ENCODE results near the gene TARBP2.

TARBP2 gene

DNA sequence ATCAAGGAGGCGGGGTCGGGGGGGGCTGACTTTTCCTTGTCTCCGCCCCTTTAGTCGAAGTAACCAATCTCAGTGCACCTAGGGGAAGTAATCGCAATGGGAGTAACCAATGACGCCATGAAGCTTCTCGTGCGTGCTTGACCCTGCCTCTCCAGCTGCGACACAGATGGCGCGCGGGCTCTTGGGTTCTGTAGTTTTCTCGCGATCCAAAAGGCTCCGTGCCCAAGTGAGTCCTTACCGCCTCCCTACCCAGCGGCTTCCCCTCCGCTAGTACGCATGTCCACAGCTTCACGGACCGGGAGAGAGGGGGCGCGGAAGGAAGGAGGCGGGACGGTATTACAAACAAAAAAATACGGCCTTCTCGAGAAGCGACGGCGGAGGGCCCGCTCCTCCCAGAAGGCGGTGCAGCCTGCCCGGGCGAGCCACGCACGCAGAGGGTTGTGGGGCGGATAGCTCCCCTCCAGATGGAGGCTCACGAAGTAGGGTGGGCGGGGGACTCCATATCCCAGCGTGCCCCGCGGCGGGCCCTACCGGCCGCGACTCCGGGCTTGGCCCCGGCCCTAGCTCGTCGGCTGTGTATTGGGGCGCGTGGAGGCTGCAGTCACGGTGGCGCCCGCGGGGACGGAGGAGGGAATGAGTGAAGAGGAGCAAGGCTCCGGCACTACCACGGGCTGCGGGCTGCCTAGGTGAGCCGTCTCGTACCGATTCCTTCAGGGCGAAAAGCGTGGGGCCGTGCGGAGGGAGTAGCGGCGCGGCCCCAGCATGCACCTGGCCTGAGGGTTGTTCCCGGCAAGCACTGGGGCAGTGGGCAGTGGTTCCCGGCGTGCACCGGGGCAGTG lies at the start of gene TARBP2:
TARBP2 (plus strand) TSS at position 508 of the 839 bp plus-strand sequence; CDS start at position 634, 126 bp downstream.
- peak; percentile 98 for DNase-seq

DNA sequence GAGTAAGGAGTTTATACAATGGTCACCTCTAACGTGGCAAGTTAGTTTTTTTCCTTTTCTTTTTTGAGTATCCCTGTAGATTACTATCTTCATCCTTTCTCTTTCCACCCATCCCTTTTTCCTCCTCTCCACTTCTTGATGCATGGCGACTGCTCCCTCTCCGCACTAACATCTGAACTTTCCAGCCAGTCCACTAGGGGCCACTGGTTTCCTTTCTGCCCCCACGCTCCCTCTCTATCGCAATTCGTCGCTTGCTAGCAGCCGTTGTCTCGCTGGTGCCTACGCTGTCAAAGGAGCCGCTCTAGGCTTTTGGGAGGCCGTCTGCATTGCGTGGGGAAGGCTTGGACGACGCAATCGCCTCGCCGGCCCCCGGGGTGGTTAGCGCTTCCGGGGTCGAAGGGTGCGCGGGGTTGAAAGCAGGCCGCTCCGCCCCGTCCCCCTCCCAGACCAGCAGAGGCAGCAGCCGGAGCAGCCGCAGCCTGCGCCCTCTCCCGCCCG lies 49.4 kb upstream of the TARBP2 start, which contains the start of gene PCBP2:
PCBP2 (plus strand) TSS at position 442 of the 498 bp plus-strand sequence. CDS start 2,699 bp downstream, outside the sequence.
- DNase-seq, result peak; percentile 99

GRCh38 chr12:53452159-53453077 lies 48.7 kb upstream of the TARBP2 start:
- peak; percentile 94 for DNase-seq

- DNase-seq, result no peak
Observed at GRCh38 chr12:53453953-53454640, 47.0 kb upstream of the TARBP2 start.

DNA sequence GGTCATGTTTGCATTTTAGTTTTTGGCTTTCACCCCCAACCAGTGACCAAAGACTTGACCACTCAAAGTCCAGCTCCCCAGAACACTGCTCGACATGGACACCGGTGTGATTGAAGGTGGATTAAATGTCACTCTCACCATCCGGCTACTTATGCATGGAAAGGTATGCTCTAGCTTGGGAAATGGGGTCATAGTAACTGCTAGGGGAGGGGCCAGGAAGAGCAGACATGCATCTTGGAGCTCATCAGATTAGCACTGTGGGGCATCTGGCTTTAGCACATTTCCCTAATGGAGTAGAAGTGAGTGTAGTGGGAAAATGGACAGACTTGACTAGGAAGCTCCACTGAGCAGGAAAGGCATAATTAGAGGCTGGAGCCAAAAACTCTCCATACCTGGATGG lies 46.4 kb upstream of the TARBP2 start:
- DNase-seq, result no peak

GRCh38 chr12:53456654-53457366 lies 44.3 kb upstream of the TARBP2 start:
- DNase-seq, result no peak

GRCh38 chr12:53459097-53459496 lies 42.0 kb upstream of the TARBP2 start:
- no peak for DNase-seq

- no peak for DNase-seq
Observed at GRCh38 chr12:53461059-53461458, 40.0 kb upstream of the TARBP2 start.

GRCh38 chr12:53461591-53461990 lies 39.5 kb upstream of the TARBP2 start:
- no peak for DNase-seq

DNA sequence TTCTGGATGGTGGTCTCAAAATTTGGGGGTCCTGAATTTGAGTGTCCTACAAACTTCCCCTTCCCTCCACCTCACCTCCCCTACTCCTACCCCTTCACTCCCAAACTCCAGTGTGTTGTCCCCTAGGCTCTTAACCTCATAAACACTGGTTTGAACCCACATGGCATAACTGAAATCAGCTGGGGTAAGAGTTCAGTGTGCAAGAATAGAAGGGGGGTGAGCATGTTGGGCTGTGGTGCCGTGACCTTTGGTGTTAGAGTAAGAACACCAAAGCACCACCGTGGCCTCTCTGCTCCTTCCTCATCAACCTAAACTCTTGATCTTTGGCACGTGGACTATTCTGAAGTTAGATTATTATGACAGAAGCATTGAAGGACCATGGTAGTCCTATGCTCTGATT lies 38.1 kb upstream of the TARBP2 start:
- no peak for DNase-seq

DNA sequence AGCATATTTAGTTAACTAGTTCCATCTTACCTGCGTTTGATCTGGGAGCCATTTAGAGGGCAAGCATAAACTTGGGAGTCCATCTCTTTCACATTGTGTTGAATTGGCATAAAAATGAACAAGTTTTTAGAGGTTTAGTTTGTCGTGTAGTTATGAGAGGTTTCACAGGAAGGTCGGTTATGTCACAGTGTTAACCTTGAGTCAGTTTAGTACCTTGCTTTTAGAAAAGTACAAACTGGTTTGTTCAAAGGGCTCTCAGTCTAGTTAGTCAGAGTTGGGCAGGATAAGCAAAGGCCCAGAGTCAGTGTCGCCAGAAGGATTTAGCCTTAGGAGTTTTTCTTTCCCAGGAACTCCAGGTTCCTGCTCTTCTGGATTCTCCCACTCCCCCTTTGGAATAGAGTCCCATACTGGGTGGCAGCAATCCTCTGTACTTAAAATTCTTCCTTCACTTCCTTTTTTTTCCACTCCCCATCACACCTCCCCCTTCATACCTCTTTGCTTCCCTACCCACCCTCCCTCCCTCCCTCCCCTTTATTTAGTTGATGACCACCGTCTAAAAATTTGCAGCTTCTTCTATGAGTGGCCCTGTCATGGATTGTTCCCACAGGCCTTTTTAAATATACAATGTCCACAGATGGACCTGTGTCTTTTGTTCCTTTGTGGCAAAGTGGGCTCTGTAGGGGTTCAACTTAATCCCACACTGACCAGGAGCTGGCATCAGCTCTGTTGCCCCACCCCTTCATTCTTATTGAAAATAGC lies 37.1 kb upstream of the TARBP2 start:
- no peak for DNase-seq

DNA sequence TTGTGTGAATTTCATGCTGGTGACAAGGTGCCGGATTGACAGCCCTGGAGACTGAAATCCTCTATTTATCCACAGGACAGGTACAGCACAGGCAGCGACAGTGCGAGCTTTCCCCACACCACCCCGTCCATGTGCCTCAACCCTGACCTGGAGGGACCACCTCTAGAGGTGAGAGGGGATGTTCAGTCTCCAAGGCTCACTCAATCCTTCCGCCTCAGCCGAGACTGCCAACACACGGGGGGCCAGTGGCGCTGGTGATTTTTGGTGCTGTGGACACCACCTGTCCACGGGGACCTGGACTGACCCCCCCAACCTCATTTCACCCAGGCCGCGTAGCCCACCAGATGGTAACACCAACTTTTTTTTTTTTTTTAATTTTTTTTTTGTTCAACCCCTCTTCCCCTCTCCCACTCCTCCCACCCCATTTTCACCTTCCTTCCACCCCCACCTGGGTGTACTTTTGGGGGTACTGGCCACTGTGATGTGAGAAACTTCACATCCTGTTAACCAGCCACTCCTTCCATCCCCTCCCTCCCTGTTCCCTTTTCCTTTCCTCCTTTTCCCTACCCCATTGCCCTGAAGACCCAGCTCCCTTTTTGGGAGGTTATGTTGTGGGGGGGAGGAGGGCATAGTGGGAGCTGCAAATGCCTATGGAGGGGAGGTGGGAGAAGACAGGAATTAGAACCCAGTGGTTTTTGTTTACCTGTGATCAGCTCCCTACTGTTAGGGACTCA lies 36.2 kb upstream of the TARBP2 start:
- no peak for DNase-seq

DNA sequence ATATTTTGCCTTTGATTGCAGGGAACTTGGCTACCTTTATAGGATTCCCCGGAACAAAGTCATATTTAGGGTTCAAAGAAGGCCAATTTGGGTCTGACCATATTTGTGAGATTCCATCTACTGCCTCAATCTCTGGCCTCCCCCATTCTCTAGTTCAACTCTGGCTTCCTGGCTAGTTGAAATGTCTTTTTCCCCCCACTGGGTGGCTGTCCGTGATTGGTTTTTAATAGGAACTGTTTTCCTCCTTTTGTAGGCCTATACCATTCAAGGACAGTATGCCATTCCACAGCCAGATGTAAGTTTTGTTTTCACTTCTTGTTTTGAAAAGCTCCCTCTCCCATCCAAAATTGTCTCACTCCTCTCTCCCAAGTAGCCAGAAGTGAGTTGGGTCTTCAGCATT lies 35.4 kb upstream of the TARBP2 start:
- DNase-seq, result no peak

DNA sequence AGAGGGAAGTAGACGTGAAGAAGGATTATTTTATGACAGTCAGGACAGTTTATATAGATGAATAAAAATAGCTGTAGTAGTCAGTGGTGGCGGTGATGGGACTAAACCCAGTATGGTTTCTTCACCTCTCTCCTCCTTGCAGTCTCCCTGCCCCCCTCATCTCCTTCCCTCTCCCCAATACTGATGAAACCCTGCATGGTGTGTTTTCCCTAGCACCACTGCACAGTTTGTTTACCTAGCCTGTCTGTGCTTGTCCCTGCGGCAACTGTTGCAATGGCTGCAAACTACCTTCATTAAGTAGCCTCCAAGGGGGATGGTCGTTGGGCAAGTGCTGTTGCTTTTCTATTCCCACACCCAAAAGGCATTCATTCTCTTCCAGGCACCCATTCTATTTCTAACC lies 34.4 kb upstream of the TARBP2 start:
- no peak for DNase-seq

GRCh38 chr12:53467082-53467481 lies 34.0 kb upstream of the TARBP2 start:
- DNase-seq, result no peak

DNA sequence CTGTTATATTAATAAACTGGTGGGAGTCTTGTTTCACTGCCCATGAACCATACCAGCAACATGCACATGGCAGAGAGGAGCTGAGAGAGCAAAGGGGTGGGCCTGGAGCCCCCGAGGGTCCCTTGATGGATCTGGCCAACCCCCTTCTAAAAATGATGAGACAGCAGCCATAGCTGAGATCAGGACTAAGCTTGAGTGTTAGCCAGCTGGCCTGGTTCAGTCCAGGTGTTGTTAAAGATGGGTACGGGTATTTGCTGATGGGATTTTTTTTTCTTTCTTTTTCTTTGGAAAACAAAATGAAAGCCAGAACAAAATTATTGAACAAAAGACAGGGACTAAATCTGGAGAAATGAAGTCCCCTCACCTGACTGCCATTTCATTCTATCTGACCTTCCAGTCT lies 33.2 kb upstream of the TARBP2 start:
- no peak for DNase-seq

- DNase-seq, result no peak
Observed at GRCh38 chr12:53468282-53468681, 32.8 kb upstream of the TARBP2 start.

- no peak for DNase-seq
Observed at GRCh38 chr12:53472056-53472582, 29.0 kb upstream of the TARBP2 start.

DNA sequence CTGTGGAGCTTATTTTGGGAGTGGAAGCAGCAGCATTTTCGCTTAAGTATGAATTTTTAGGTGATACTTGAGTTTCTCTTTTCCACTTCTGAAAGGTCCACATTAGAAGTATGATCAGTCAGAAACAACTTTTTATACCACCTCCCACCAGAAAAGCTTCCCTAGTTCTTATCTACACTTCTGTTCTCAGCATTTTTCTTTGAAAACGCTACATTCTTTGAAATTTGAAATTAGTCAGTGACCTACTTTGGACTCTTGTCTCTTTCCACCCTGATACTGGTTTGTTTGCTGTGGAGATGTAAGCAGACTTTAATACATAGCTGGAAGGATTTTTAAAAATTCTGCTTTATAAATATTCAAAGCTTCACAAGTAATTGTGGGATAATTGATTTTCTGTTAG lies 27.0 kb upstream of the TARBP2 start:
- DNase-seq, result no peak

DNA sequence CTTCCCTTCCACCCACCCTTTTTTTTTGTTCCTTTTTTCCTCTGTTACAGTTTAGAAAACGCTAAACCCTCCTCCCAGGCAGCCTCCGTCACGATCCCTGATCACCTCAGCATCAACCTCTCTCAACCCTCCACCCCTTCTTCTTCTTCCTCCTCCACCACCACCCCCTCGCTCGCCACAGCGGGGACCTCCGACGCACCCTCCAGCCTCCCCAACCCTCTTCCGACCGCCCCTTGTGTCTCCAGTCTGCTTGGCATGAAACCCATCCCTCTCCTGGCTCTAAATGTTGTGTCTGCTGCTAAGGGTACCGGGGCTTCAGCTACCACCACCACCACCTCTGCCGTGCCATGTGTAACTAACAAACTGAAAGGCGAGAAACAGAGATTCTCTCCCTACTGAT lies 26.3 kb upstream of the TARBP2 start:
- DNase-seq, result no peak

Data from right forelimb (tissue), 1 donor.